SH-SY5Y (cell line): ENCODE data around the gene SAMM50.

Source experiments
- GATA2 ChIP-seq: IDR thresholded peaks from 2 replicates; pipeline ENCODE4 v1.6.1; 2011; ENCODE audit warnings: mild to moderate bottlenecking, low read depth, low read length
- GATA3 ChIP-seq: IDR thresholded peaks from 2 replicates; pipeline ENCODE4 v1.6.1; 2011; ENCODE audit warnings: low read depth, mild to moderate bottlenecking, low read length, moderate library complexity

The SAMM50 gene

DNA sequence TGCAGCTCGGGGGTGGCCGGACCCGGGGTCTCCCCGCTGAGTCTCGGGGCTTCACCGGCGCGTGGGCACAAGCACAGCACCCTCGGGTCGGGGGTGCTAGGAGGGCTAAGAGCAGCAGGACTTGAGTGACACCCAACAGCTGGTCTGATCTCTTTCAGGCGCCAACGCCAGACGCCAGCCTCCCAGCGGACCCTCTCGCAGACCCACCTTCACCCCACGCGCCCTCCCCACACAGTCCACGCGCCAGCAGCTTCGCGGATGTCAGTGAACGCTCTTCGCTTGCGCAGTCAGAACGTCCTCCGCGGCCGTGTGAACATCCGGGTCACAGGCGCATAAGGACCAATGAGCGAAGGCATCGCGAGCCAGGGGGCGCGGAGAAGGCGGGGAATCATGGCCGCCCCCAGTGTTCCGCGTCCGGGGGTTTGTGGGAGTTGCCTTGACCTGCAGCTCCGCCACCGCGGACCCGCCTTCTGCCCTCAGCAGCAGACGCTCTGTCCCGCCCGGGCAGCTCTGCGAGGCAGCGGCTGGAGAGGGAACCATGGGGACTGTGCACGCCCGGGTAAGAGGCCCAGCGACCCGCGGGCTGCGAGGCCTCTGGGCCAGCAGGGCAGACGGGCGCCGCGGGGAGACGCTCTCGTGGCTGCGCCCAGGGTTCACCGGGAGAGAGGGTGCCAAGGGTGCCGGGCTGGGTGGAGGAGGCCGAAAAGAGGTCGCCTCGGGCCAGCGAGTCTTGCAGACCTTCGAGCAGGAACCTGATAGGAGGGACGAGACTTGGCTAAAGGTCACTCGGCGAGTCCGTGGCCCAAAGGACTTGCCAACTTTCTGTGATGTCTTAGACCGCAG is at the start of gene SAMM50:
Gene SAMM50, plus strand, starts transcription at position 403 of the 843 bp plus-strand sequence. Its CDS starts 136 bp downstream, at position 539.
- TF ChIP-seq GATA2: no peak
- TF ChIP-seq GATA3: no peak

DNA sequence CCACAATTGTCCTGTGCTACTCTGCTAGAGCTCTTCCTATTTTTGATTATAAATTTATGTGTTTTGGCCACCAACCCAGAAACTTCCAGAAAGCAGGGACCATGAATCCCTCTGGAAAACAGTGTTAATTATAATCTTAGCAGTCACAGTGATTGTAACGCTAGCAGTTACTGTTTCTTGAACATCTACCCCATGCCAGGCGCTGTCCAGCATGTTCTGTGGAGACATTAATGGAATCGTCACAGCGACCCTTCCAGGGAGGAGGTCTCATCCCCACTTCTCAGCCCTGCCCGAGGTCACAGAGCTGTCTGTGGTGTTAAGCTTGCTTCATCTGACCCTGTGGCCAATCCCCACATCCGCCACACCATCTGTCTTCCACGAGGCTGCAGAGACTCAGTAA is 49.6 kb upstream of the SAMM50 start:
- TF ChIP-seq GATA2 (no peak), GATA3 (no peak)

DNA sequence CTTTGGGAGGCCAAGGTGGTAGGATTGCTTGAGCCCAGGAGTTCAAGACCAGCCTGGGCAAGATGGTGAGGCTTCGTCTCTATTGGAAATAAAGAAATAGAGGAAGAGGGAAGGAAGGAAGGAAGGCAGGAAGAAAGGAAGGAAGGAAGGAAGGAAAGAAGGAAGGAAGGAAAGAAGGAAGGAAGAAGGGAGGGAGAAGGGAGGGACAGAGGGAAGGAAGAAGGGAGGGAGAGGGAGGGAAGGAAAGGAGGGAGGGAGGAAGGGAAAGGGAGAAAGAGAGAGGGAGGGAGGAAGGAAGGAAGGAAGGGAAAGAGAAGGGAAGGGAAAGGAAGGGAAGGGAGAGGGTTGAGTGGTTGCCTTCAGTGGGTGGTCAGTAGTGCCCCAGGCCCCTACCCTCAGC is 45.5 kb upstream of the SAMM50 start:
- TF ChIP-seq GATA2 (no peak), GATA3 (no peak)

DNA sequence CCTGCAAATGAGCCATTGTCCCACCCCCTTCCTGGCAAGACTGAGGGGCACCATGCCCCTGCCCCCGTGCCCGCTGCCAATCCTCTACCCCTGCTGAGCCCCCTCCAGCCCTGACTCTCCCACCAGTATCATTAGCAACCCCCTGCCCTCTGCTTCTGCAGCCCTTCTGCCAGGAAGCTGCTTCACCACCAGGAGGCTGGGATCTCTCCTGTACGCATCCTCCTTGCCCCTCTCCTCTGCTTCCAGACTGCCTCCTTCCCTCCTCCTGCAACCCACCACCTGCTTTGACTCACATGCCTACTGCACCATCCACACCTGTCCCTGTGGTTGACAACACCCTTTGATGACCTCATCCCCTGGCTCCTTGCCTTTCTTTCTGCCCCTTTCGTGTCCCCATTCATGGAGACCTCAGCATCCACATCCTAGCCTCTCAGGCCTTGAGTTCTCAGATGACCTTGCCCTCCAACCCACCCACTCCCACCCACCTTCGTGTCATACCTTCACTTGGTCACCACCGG is 45.0 kb upstream of the SAMM50 start:
- TF ChIP-seq GATA3 (no peak), GATA2 (no peak)

DNA sequence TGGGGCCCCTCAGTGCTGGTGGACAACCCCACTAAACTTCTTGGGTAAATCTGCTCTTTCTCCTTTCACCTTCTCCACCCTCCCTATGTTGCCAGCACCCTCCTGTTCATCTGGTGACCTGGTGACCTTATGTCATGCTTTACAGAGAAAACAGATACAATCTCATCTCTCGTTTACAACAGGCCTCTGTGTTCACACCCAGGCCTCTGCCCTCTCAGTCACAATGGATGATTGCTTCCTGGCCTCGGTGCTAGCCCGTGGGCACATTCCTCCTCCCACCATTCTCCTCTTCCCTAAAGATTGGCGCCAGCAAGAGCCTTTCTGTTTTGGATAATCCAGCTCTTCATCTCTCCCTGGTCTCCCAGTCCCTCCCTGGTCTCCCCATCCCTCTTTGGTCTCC is 43.9 kb upstream of the SAMM50 start:
- TF ChIP-seq GATA3 (no peak), GATA2 (no peak)

DNA sequence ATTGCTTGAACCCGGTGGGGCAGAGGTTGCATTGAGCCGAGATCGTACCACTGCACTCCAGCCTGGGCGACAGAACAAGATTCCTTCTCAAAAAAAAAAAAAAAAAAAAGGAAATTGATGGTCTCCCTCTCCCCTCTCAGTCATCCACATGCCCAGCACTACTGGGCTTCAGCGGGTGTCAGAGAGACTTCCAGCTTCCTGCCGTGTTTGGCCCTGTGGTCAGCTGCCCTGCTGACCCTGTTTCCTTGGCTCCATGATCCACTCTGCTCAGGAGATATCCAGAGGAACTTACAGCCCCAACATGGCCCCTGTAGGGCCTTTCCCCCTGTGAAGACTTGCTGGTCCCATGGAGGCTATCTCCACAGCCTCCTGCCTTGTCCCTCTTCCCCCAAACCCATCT is 37.7 kb upstream of the SAMM50 start:
- no peak for TF ChIP-seq GATA2
- no peak for TF ChIP-seq GATA3

DNA sequence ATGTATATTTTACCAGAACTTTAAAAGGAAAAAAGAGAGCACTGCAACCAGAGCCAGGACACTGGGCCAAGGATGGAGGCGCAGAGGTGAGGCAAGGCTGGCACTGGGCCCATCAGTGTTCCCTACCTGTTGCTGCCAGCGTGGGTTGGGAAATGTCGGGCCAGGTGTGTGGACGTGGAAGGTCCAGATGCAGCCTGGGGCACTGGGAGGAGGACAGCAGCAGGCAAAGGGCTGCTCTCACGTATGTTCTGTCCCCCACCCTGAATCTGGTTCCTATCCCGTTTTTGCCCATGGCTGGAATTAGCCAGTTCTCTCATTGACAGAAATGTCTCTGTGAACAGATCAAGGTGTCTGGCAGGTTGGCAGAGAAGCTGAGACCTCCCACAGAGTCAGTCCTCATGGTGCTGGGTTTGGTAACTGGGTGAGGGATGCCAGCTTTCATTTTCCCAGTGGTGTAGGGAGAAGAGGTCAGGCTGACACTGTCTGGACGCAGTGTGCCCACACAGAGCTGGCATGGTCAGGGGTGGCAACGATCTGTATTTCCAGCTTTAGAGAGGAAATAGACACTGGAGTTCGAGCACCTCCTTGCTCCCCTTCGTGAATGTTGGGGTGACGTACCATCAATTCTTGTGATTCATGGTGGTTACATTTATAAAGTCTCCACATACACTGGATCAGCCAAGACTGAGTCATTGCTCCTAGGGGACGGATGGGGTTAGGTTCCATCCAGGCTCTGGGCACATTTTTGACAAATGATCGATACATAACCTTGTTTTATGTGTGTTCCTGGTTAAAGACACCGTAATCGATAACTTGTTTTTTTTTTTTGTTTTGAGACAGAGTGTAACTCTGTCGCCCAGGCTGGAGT is 35.9 kb upstream of the SAMM50 start:
- TF ChIP-seq GATA2: no peak
- TF ChIP-seq GATA3: no peak

DNA sequence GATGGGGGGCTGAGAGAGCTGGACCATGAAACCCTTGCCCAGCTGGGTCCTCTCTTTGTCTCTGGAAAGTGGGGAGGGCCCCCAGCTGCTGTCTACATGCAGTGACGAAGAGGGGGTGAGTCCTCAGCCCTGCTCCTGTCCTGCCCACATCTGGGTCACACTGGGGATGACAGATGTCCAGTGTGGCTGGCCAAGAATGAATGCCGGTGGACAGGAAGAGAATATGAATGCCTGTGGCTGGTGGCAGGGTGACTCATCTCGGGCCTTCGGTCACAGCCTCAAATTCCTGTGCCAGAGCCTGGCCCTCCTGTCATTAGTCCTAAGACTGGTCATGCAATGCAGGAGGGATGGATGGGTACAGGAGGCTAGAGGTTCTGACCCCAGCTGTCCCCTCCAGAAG is 33.9 kb upstream of the SAMM50 start:
- TF ChIP-seq GATA2 (no peak), GATA3 (no peak)

DNA sequence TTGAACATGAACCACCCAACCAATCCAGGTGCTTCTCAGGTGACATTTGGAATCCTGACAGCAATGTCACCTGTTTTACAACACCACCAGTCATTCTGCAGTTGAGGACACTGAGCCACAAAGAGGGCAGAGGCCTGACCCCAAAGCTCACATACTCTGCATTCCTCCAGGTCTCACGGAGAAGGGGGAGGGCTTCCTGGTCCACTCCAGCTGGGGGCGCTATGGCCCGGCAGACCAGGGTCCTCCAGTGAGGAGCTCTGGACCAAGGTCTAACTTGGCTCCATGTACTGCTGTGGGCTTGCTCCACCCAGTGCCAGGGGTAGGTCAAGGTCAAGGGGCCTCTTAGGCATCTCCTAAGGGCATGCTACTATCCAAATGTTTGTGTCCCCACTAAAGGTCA is 33.1 kb upstream of the SAMM50 start:
- TF ChIP-seq GATA2 (no peak), GATA3 (no peak)

DNA sequence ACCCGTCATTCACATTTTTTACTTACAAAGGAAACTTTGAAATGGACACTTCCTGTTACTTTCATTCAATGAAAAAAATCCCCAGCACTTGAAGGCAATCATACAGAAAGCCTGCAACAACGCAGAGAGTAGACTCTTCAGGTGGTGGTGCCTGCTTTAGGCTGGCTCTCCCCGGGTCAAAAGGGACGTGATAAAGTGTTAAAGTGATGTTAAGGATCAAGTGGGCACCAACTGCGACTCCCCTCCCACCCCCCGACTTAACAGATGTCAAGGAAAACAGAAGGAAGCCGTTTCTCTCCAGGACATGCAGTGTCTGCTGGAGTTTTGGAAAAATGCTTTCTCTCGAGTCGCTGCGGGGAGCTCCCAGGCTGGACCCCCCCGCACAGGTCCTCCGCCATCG is 32.1 kb upstream of the SAMM50 start:
- TF ChIP-seq GATA2 (no peak), GATA3 (no peak)

DNA sequence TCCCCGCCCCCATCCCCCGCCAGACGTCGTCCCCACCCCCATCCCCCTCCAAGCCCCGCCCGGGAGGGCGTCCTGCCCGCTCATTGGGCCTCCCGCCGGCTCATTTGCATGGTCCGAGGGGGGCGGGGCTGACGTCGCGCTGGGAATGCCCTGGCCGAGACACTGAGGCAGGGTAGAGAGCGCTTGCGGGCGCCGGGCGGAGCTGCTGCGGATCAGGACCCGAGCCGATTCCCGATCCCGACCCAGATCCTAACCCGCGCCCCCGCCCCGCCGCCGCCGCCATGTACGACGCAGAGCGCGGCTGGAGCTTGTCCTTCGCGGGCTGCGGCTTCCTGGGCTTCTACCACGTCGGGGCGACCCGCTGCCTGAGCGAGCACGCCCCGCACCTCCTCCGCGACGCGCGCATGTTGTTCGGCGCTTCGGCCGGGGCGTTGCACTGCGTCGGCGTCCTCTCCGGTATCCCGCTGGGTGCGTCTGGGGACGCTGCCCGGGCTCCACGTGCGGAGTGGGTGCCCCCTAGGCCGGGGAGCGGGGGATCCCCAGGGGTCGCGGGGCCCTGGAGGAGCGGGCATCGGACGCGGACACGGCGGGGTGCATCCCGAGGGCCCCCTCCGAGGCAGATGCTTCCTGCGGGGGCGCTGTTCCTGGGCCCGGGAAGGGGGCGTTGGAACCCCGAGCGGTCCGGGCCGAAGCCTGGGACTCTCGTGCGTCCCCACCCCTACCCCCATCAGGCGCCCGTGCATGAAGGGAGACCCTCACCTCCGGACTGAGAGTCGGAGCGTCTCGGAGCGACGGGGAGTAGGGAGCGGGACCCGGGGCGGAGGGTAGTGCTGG is 31.4 kb upstream of the SAMM50 start, which contains the start of gene PNPLA3:
Gene PNPLA3, plus strand, starts transcription at position 175 of the 834 bp plus-strand sequence. Its CDS starts 107 bp downstream, at position 282.
- TF ChIP-seq GATA2: no peak
- TF ChIP-seq GATA3: no peak

DNA sequence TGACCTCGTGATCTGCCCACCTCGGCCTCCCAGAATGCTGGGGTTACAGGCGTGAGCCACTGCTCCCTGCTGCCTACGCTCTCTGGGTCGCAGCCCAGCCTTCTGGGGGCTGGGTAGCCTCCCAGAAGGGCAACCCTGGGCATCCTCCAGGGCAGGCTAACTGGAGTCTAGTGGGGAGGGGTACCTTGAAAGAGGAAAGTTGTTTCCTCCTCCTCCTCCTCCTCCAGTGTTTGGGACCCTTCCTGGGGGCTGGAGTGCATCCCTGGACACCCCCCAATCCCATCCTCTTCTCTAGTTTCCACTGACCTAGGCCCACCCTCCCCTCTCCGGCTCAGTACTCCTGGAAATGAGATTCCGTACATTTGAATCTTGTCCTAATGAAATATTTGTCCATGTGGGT is 30.4 kb upstream of the SAMM50 start:
- TF ChIP-seq GATA3 (no peak), GATA2 (no peak)
